Bronchial epithelial cell (primary cell): Measurements from ENCODE around the gene ZNF74. TPM values are rescaled to one million over a fixed set of nuclear protein-coding genes. Genes with fewer than 3 reads are reported as not detected.

Source experiments
- DNase-seq: peaks from one replicate; pipeline ENCODE4 v3.0.0-alpha.2; 2010; ENCODE audit warnings: low read depth
- FAIRE-seq: peaks from 2 replicates; lab custom pipeline; 2011; peaks lifted over from hg19 to GRCh38; lab: Jason Lieb, UNC
- H3K27me3 ChIP-seq: 2 replicates; pipeline ENCODE4 v1.5.1; 2011; ENCODE audit warnings: low read length; ENCODE audit not compliant: control insufficient read depth, insufficient read depth
- H3K36me3 ChIP-seq: 2 replicates; pipeline ENCODE4 v1.5.1; 2011; ENCODE audit warnings: low read length; ENCODE audit not compliant: control insufficient read depth, insufficient read depth
- H3K4me3 ChIP-seq: 2 replicates; pipeline ENCODE4 v1.5.1; 2011; ENCODE audit warnings: mild to moderate bottlenecking, low read depth, low read length, control low read depth
- CTCF ChIP-seq: IDR thresholded peaks from 2 replicates; pipeline ENCODE4 v1.5.1; 2011; ENCODE audit warnings: mild to moderate bottlenecking, moderate library complexity, low read length, control low read depth, inconsistent platforms; ENCODE audit not compliant: insufficient read depth, severe bottlenecking
- total RNA-seq: library from RNA; depleted of rRNA; stranded (reverse); fragments of >200 nt; gene quantifications from 2 replicates; pipeline ENCODE4 v1.2.1, GENCODE V29; 2014

Gene ZNF74
- total RNA-seq, 1 donor from 2014 or later: 15.5 TPM

GRCh38 chr22:20403779-20404140, 9.8 kb downstream of the ZNF74 start:
- Histone ChIP-seq H3K4me3 (no peak overlapping the region), H3K27me3 (no peaks in the 10 kb centered on the region), H3K36me3 (peaks cover 15% of the 10 kb centered on the region)
- FAIRE-seq: no peak
- no peak for DNase-seq
- TF ChIP-seq CTCF: no peak

- no peak for DNase-seq
- H3K27me3 ChIP-seq: no peaks in the 10 kb centered on the region
- H3K36me3 ChIP-seq: peaks cover 15% of the 10 kb centered on the region
- FAIRE-seq: no peak
- TF ChIP-seq CTCF: no peak
- no peak overlapping the region for H3K4me3 ChIP-seq
Measured at GRCh38 chr22:20404881-20405280, 10.9 kb downstream of the ZNF74 start.

- Histone ChIP-seq H3K27me3 (no peaks in the 10 kb centered on the region), H3K36me3 (peaks cover 14% of the 10 kb centered on the region), H3K4me3 (no peak overlapping the region)
- FAIRE-seq (no peak), DNase-seq (no peak)
- TF ChIP-seq CTCF: no peak
Measured at GRCh38 chr22:20405291-20405930, 11.5 kb downstream of the ZNF74 start.

GRCh38 chr22:20405931-20406685, 12.2 kb downstream of the ZNF74 start:
- TF ChIP-seq CTCF: no peak
- no peak overlapping the region for H3K4me3 ChIP-seq
- H3K36me3 ChIP-seq: peaks cover 12% of the 10 kb centered on the region
- DNase-seq: no peak
- FAIRE-seq: no peak
- no peaks in the 10 kb centered on the region for H3K27me3 ChIP-seq

GRCh38 chr22:20406686-20407408, 12.9 kb downstream of the ZNF74 start:
- TF ChIP-seq CTCF: no peak
- no peaks in the 10 kb centered on the region for H3K27me3 ChIP-seq
- peak; percentile 83 for FAIRE-seq

More at GRCh38 chr22:20406686-20407408, 12.9 kb downstream of the ZNF74 start:
- DNase-seq: no peak
- H3K4me3 ChIP-seq: no peak overlapping the region
- H3K36me3 ChIP-seq: peaks cover 9% of the 10 kb centered on the region
